GM12865 (cell line): ENCODE measurements around the gene LSM3.

Experiments
- DNase-seq: peaks from one replicate; pipeline ENCODE4 v3.0.0; 2010; ENCODE audit warnings: low read depth
- H3K4me3 ChIP-seq: 2 replicates; pipeline ENCODE4 v1.5.1; 2011; ENCODE audit warnings: mild to moderate bottlenecking, low read depth, low read length, control low read depth
- CTCF ChIP-seq: IDR thresholded peaks from 2 replicates; pipeline ENCODE4 v1.5.1; 2011; ENCODE audit warnings: low read length, control low read depth, low read depth, inconsistent platforms; ENCODE audit not compliant: insufficient read depth; ENCODE audit errors: missing control alignments

The LSM3 gene

DNA sequence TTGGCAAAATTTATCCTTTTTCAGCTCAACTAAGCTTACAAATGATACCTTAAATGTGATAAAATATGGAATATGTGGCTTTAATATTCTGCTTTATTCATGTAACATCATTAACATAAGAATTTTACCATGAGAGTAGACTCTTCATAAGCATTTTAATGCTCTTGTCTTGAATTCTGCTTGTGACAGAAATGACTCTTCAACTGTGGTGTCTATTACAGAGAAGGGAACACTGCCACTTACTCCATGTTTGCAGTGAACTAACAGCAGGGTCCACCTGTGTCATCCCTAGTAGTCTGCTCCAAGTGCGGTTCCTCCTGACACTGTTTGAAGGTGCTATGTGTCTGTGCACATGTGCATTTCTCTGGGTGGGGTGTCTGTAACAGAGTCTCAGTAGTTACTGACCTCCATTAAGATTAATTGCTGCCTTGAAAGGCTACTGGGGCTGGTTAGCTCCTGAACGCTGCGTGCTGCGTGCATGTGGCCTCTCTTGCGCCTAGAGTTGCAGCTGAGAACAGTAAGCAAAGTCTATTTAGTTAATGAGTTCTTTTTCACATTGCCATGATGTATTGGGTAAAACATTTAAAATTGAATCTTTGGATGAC lies 8.3 kb downstream of the LSM3 start:
- TF ChIP-seq CTCF, result no peak
- DNase-seq, result no peak
- no peak overlapping the region for H3K4me3 ChIP-seq

GRCh38 chr3:14188041-14188754 lies 9.6 kb downstream of the LSM3 start:
- no peak for DNase-seq
- H3K4me3 ChIP-seq, result no peak overlapping the region
- TF ChIP-seq CTCF, result no peak

- H3K4me3 ChIP-seq, result no peak overlapping the region
- no peak for TF ChIP-seq CTCF
- no peak for DNase-seq
Observed at GRCh38 chr3:14194865-14195264, 16.2 kb downstream of the LSM3 start.

DNA sequence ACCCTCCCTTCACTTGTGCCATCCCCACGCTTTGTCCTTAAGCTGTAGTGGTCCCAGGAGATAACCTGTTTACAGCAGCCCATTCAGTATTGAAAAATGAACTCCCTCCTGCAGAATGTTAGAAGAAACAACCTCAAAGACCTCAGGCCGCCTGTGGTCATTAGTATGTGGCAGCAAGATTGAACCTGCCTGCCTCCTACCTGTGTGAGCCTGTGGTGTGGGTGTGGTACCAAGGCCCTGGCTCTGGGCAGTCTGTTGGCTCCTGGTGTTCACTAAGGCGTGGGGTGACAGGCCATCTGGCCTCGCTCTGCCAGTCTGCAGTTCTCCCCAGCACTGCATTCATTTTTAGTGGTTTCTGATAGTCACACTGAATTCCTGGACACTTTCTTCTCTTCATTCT lies 21.0 kb downstream of the LSM3 start:
- no peak overlapping the region for H3K4me3 ChIP-seq
- DNase-seq, result no peak
- TF ChIP-seq CTCF, result no peak

- no peak for DNase-seq
- TF ChIP-seq CTCF, result no peak
- H3K4me3 ChIP-seq, result no peak overlapping the region
Observed at GRCh38 chr3:14200276-14200675, 21.7 kb downstream of the LSM3 start.

GRCh38 chr3:14200841-14201240 lies 22.2 kb downstream of the LSM3 start:
- no peak for DNase-seq
- TF ChIP-seq CTCF, result no peak
- no peak overlapping the region for H3K4me3 ChIP-seq
